Activated T-helper 2 cell treated with anti-CD3 and anti-CD28 coated beads, Interferon-gamma antibody, Interleukin-2, Interleukin-4, amounts not matched to agents 10 μg/mL and 5 μg/mL and 100 μg/mL, durations not matched to agents 14 hours and 24 hours and 36 hours (primary cell): ENCODE data around the gene ELFN1. TPM values are rescaled to one million over a fixed set of nuclear protein-coding genes. Genes with fewer than 3 reads are reported as not detected.

Experiments
- DNase-seq: peaks from one replicate; pipeline ENCODE4 v3.0.0; 2021; ENCODE audit warnings: low spot score
- H3K27ac Mint-ChIP-seq: one replicate; pipeline ENCODE4 v1.8.0; 2021; ENCODE audit warnings: mixed read lengths
- H3K27me3 Mint-ChIP-seq: one replicate; pipeline ENCODE4 v1.8.0; 2021; ENCODE audit warnings: low read depth, mixed read lengths
- H3K36me3 Mint-ChIP-seq: one replicate; pipeline ENCODE4 v1.8.0; 2021; ENCODE audit warnings: low read depth, mixed read lengths
- H3K4me1 Mint-ChIP-seq: one replicate; pipeline ENCODE4 v1.8.0; 2021; ENCODE audit warnings: low read depth, mixed read lengths
- H3K4me3 Mint-ChIP-seq: one replicate; pipeline ENCODE4 v1.8.0; 2021; ENCODE audit warnings: low read depth, mild to moderate bottlenecking, moderate library complexity, mixed read lengths
- H3K9me3 Mint-ChIP-seq: one replicate; pipeline ENCODE4 v1.8.0; 2021; ENCODE audit warnings: mixed read lengths
- intact Hi-C: fragments of 100-400 bp; cut with micrococcal nuclease; formaldehyde crosslinking; loops from one replicate; pipeline ENCODE4 v1.15.1; 2023
- total RNA-seq: library from RNA; stranded (reverse); gene quantifications from 2 replicates; pipeline ENCODE4 v1.2.3, GENCODE V29; 2022

ELFN1 gene
- total RNA-seq, 1 donor from 2014 or later, result not detected

GRCh38 chr7:1669064-1669951 is 769 bp upstream of the ELFN1 start:
- intact Hi-C loops, result loop anchor here (5.0 to 10.0 kb wide), 3 partner anchors 255 to 675 kb away; no protein-coding TSS in a partner anchor
- H3K9me3 Mint-ChIP-seq, result no peaks in the 10 kb centered on the region
- H3K27me3 Mint-ChIP-seq, result peaks cover 29% of the 10 kb centered on the region
- DNase-seq, result no peak
- H3K4me3 Mint-ChIP-seq, result no peak overlapping the region
- H3K36me3 Mint-ChIP-seq, result no peaks in the 10 kb centered on the region
- no peak overlapping the region for H3K27ac Mint-ChIP-seq
- no peaks in the 10 kb centered on the region for H3K4me1 Mint-ChIP-seq

- intact Hi-C loops, result no loop called here
- Mint-ChIP-seq H3K4me1 (no peaks in the 10 kb centered on the region), H3K36me3 (no peaks in the 10 kb centered on the region), H3K4me3 (no peak overlapping the region), H3K27ac (no peak overlapping the region), H3K27me3 (peaks cover 29% of the 10 kb centered on the region), H3K9me3 (no peaks in the 10 kb centered on the region)
- DNase-seq, result no peak
Observed at GRCh38 chr7:1670894-1671593, 967 bp downstream of the ELFN1 start.

GRCh38 chr7:1671594-1672451 is 1.7 kb downstream of the ELFN1 start:
- intact Hi-C loops, result no loop called here
- Mint-ChIP-seq H3K4me3 (no peak overlapping the region), H3K9me3 (no peaks in the 10 kb centered on the region), H3K27me3 (peaks cover 29% of the 10 kb centered on the region), H3K36me3 (no peaks in the 10 kb centered on the region), H3K27ac (no peak overlapping the region), H3K4me1 (no peaks in the 10 kb centered on the region)
- no peak for DNase-seq

GRCh38 chr7:1672851-1673486 is 2.9 kb downstream of the ELFN1 start:
- intact Hi-C loops, result no loop called here

GRCh38 chr7:1673581-1674118 is 3.6 kb downstream of the ELFN1 start:
- H3K4me1 Mint-ChIP-seq, result no peaks in the 10 kb centered on the region
- H3K27me3 Mint-ChIP-seq, result peaks cover 20% of the 10 kb centered on the region
- H3K9me3 Mint-ChIP-seq, result no peaks in the 10 kb centered on the region
- no peak for DNase-seq
- no peak overlapping the region for H3K27ac Mint-ChIP-seq
- H3K4me3 Mint-ChIP-seq, result no peak overlapping the region
- H3K36me3 Mint-ChIP-seq, result no peaks in the 10 kb centered on the region
- intact Hi-C loops, result no loop called here

More at GRCh38 chr7:1672851-1673486, 2.9 kb downstream of the ELFN1 start:
- Mint-ChIP-seq H3K27me3 (peaks cover 26% of the 10 kb centered on the region), H3K9me3 (no peaks in the 10 kb centered on the region), H3K4me1 (no peaks in the 10 kb centered on the region), H3K36me3 (no peaks in the 10 kb centered on the region), H3K4me3 (no peak overlapping the region), H3K27ac (no peak overlapping the region)
- DNase-seq, result no peak

- no peak overlapping the region for H3K4me3 Mint-ChIP-seq
- H3K9me3 Mint-ChIP-seq, result no peaks in the 10 kb centered on the region
- H3K27ac Mint-ChIP-seq, result no peak overlapping the region
- intact Hi-C loops, result no loop called here
- H3K36me3 Mint-ChIP-seq, result no peaks in the 10 kb centered on the region
- no peaks in the 10 kb centered on the region for H3K4me1 Mint-ChIP-seq
- H3K27me3 Mint-ChIP-seq, result peaks cover 14% of the 10 kb centered on the region
- no peak for DNase-seq
Observed at GRCh38 chr7:1674161-1675035, 4.3 kb downstream of the ELFN1 start.

GRCh38 chr7:1675036-1675671 is 5.1 kb downstream of the ELFN1 start:
- intact Hi-C loops, result no loop called here
- H3K4me1 Mint-ChIP-seq, result no peaks in the 10 kb centered on the region
- DNase-seq, result no peak

GRCh38 chr7:1675673-1676549 is 5.8 kb downstream of the ELFN1 start:
- no peaks in the 10 kb centered on the region for H3K36me3 Mint-ChIP-seq
- H3K9me3 Mint-ChIP-seq, result no peaks in the 10 kb centered on the region
- no peak overlapping the region for H3K27ac Mint-ChIP-seq
- DNase-seq, result no peak
- intact Hi-C loops, result no loop called here
- no peak overlapping the region for H3K4me3 Mint-ChIP-seq
- peaks cover 12% of the 10 kb centered on the region for H3K27me3 Mint-ChIP-seq
- no peaks in the 10 kb centered on the region for H3K4me1 Mint-ChIP-seq

More at GRCh38 chr7:1675036-1675671, 5.1 kb downstream of the ELFN1 start:
- H3K27ac Mint-ChIP-seq, result no peak overlapping the region
- H3K36me3 Mint-ChIP-seq, result no peaks in the 10 kb centered on the region
- peaks cover 13% of the 10 kb centered on the region for H3K27me3 Mint-ChIP-seq
- H3K4me3 Mint-ChIP-seq, result no peak overlapping the region
- no peaks in the 10 kb centered on the region for H3K9me3 Mint-ChIP-seq

GRCh38 chr7:1676550-1677078 is 6.5 kb downstream of the ELFN1 start:
- intact Hi-C loops, result no loop called here
- Mint-ChIP-seq H3K9me3 (no peaks in the 10 kb centered on the region), H3K27me3 (peaks cover 5% of the 10 kb centered on the region), H3K4me3 (no peak overlapping the region), H3K4me1 (no peaks in the 10 kb centered on the region), H3K27ac (no peak overlapping the region), H3K36me3 (no peaks in the 10 kb centered on the region)
- no peak for DNase-seq
